Activated naive CD4-positive, alpha-beta T cell treated with Interleukin-2 at 50 U/mL for 16 hours (primary cell): Measurements from ENCODE around the gene CLDN1.
A peak's percentile ranks its signal among the peaks of the same experiment; 100 is the strongest.

Experiments
- DNase-seq: peaks from one replicate; pipeline ENCODE4 v3.0.0-alpha.2; 2020

Gene CLDN1

GRCh38 chr3:190321789-190322603 is at the start of gene CLDN1:
Gene CLDN1, minus strand, starts transcription at chr3:190322446. Its CDS starts 240 bp downstream, at chr3:190322206.
- DNase-seq, result peak; percentile 69

GRCh38 chr3:190371152-190371551 is 48.9 kb upstream of the CLDN1 start:
- DNase-seq, result no peak

GRCh38 chr3:190370369-190370768 is 48.1 kb upstream of the CLDN1 start:
- no peak for DNase-seq

GRCh38 chr3:190369668-190370295 is 47.5 kb upstream of the CLDN1 start:
- DNase-seq, result no peak

- DNase-seq, result no peak
Measured at GRCh38 chr3:190368881-190369280, 46.6 kb upstream of the CLDN1 start.

- DNase-seq, result no peak
Measured at GRCh38 chr3:190366133-190366532, 43.9 kb upstream of the CLDN1 start.

- no peak for DNase-seq
Measured at GRCh38 chr3:190362258-190362657, 40.0 kb upstream of the CLDN1 start.

GRCh38 chr3:190361791-190362190 is 39.5 kb upstream of the CLDN1 start:
- no peak for DNase-seq

GRCh38 chr3:190360228-190360627 is 38.0 kb upstream of the CLDN1 start:
- DNase-seq, result no peak

- no peak for DNase-seq
Measured at GRCh38 chr3:190359813-190360212, 37.6 kb upstream of the CLDN1 start.

- DNase-seq, result no peak
Measured at GRCh38 chr3:190357468-190357867, 35.2 kb upstream of the CLDN1 start.

GRCh38 chr3:190356246-190356645 is 34.0 kb upstream of the CLDN1 start:
- DNase-seq, result no peak

GRCh38 chr3:190352861-190353457 is 30.7 kb upstream of the CLDN1 start:
- no peak for DNase-seq

GRCh38 chr3:190346541-190346940 is 24.3 kb upstream of the CLDN1 start:
- no peak for DNase-seq

- no peak for DNase-seq
Measured at GRCh38 chr3:190345878-190346277, 23.6 kb upstream of the CLDN1 start.

GRCh38 chr3:190345027-190345821 is 23.0 kb upstream of the CLDN1 start:
- DNase-seq, result no peak

GRCh38 chr3:190340071-190340470 is 17.8 kb upstream of the CLDN1 start:
- DNase-seq, result no peak

- DNase-seq, result no peak
Measured at GRCh38 chr3:190339130-190339529, 16.9 kb upstream of the CLDN1 start.

GRCh38 chr3:190338717-190339116 is 16.5 kb upstream of the CLDN1 start:
- DNase-seq, result no peak

GRCh38 chr3:190337301-190337700 is 15.1 kb upstream of the CLDN1 start:
- no peak for DNase-seq

- DNase-seq, result no peak
Measured at GRCh38 chr3:190336516-190337189, 14.4 kb upstream of the CLDN1 start.

GRCh38 chr3:190333961-190334360 is 11.7 kb upstream of the CLDN1 start:
- no peak for DNase-seq
